Epithelial cell of esophagus (primary cell): ENCODE data around the gene ABCC4.
A peak's percentile ranks its signal among the peaks of the same experiment; 100 is the strongest.
"Not testable (repeated sequence)": the region's sequence is repeated elsewhere in the genome, so short reads cannot be mapped to it uniquely, and the experiment has no call there.

ENCODE experiments used
- DNase-seq: peaks from one replicate; pipeline ENCODE4 v3.0.0; 2010; ENCODE audit warnings: low read depth
- H3K4me3 ChIP-seq: 2 replicates; pipeline ENCODE4 v1.5.1; 2011; ENCODE audit warnings: mild to moderate bottlenecking, low read length, control low read depth
- CTCF ChIP-seq: IDR thresholded peaks from 2 replicates; pipeline ENCODE4 v1.5.1; 2011; ENCODE audit warnings: low read depth, mild to moderate bottlenecking, low read length, control low read depth, inconsistent platforms; ENCODE audit not compliant: insufficient read depth; ENCODE audit errors: missing control alignments

Gene ABCC4

GRCh38 chr13:95289020-95289444 lies 12.2 kb downstream of the ABCC4 start:
- no peak overlapping the region for H3K4me3 ChIP-seq
- DNase-seq, result peak; percentile 50
- no peak for TF ChIP-seq CTCF

- no peak for TF ChIP-seq CTCF
- no peak for DNase-seq
- H3K4me3 ChIP-seq, result no peak overlapping the region
Observed at GRCh38 chr13:95284436-95284835, 16.8 kb downstream of the ABCC4 start.

- TF ChIP-seq CTCF, result no peak
- H3K4me3 ChIP-seq, result no peak overlapping the region
- no peak for DNase-seq
Observed at GRCh38 chr13:95279016-95279415, 22.2 kb downstream of the ABCC4 start.

- H3K4me3 ChIP-seq, result no peak overlapping the region
- peak; percentile 52 for DNase-seq
- TF ChIP-seq CTCF, result no peak
Observed at GRCh38 chr13:95276037-95276505, 25.2 kb downstream of the ABCC4 start.

- TF ChIP-seq CTCF, result no peak
- H3K4me3 ChIP-seq, result no peak overlapping the region
- peak; percentile 45 for DNase-seq
Observed at GRCh38 chr13:95275322-95276036, 25.8 kb downstream of the ABCC4 start.

- not testable (repeated sequence) for H3K4me3 ChIP-seq, DNase-seq
Observed at GRCh38 chr13:95273592-95274132, 27.6 kb downstream of the ABCC4 start.

GRCh38 chr13:95272076-95272475 lies 29.2 kb downstream of the ABCC4 start:
- not testable (repeated sequence) for DNase-seq, H3K4me3 ChIP-seq

GRCh38 chr13:95269756-95270155 lies 31.5 kb downstream of the ABCC4 start:
- TF ChIP-seq CTCF, result no peak
- no peak overlapping the region for H3K4me3 ChIP-seq
- DNase-seq, result no peak

- DNase-seq, H3K4me3 ChIP-seq: not testable (repeated sequence)
Observed at GRCh38 chr13:95268343-95269065, 32.7 kb downstream of the ABCC4 start.
